ENCODE results near the gene NEDD4L.

NEDD4L gene

DNA sequence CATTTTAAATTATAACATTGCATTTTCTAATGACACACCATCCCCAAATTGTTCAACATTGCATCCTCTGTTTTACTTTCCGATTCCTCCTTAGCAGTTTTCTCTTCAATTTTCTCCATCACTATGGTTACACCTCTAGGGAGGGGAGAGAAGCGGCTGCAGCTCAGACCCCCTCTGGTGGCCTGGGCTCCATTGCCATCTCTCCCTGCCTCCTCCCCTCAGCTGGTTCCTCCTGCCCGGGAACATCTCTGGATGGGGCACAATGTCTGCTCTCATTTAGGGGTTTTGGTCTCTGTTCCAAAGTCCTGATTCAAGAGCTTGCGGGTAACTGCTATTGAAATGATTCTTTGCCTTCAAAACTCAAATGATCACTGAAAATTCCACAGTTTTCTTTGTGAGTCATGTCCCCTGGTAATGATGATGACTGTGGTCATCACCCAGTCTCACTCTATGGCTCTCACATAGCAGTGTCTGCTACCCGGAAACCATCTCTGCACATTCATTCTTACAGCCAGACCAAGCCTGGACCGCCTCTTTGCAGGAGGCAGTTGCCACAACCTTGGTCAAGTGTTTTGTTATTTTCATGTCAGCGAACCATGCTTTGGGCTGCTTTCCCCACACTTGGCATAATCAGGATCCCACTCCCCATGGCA is 321.0 kb downstream of the NEDD4L start:
- TF ChIP-seq, protein P1, sequence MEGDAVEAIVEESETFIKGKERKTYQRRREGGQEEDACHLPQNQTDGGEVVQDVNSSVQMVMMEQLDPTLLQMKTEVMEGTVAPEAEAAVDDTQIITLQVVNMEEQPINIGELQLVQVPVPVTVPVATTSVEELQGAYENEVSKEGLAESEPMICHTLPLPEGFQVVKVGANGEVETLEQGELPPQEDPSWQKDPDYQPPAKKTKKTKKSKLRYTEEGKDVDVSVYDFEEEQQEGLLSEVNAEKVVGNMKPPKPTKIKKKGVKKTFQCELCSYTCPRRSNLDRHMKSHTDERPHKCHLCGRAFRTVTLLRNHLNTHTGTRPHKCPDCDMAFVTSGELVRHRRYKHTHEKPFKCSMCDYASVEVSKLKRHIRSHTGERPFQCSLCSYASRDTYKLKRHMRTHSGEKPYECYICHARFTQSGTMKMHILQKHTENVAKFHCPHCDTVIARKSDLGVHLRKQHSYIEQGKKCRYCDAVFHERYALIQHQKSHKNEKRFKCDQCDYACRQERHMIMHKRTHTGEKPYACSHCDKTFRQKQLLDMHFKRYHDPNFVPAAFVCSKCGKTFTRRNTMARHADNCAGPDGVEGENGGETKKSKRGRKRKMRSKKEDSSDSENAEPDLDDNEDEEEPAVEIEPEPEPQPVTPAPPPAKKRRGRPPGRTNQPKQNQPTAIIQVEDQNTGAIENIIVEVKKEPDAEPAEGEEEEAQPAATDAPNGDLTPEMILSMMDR (IDR thresholded peaks at IDR 0.05; ENCODE audit: low read depth, low read length): no peak

DNA sequence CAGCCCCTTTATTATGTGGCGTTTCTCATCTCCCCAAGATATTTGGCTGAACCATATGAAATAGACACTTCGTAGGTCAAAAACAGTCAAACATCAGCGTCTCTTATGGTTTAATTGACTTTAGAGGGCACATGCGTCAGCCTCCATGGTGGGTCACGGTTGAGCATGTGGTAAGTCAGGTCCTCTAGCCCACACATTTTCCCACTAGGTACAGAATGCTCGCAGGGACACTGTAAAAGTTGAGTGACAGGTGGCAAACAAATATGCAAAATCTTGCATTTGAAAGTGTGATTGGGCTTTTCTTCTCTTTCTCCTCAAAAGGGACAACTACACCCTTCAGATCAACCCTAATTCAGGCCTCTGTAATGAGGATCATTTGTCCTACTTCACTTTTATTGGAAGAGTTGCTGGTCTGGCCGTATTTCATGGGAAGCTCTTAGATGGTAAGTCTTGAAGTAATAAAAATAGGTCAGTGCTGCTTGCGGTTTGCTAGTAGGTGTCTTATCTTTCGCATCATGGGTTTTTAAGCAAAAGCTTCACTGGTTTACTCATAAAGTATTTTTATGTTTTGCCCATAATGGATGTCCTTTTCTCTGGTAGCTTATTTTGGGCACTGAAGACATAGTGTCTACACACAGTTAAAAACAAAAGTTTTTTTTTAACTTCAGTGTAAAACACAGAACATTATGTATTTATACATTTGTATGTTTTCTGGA is 323.6 kb downstream of the NEDD4L start:
- TF ChIP-seq, protein P1 (IDR thresholded peaks at IDR 0.05; ENCODE audit: low read depth, low read length): no peak
- no peak overlapping the region for H3K4me3 ChIP-seq (ENCODE audit: low read depth, low read length)
- no peaks in the 10 kb centered on the region for H3K4me1 ChIP-seq
- no peaks in the 10 kb centered on the region for H3K27me3 ChIP-seq
- H3K36me3 ChIP-seq: no peaks in the 10 kb centered on the region
- no peaks in the 10 kb centered on the region for H3K9me3 ChIP-seq
- DNase-seq: no peak

More for the DNA sequence above, 321.0 kb downstream of the NEDD4L start:
- Histone ChIP-seq H3K4me1 (no peaks in the 10 kb centered on the region), H3K36me3 (no peaks in the 10 kb centered on the region), H3K27me3 (no peaks in the 10 kb centered on the region), H3K4me3 (ENCODE audit: low read depth, low read length) (no peak overlapping the region), H3K9me3 (no peaks in the 10 kb centered on the region)
- no peak for DNase-seq

DNA sequence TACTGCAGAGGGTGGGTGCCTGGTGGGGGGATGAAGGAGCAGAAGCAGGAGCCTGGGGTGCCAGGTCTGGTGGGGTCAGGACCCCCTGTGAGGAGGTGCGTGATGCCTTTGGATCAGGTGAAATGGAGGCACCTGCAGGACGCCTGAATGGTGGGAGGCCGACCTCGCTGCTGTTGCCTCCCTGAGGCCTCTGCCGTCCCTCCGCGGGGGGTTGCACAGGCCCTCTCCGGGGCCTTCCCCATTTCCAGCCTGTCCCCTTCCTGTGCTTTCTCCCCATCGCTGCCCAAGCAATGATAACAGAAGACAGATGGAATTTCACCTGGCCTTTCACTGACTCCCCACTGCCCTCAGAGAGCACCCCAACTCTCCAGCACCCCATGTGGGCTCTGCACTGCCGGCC is 325.6 kb downstream of the NEDD4L start:
- H3K36me3 ChIP-seq: no peaks in the 10 kb centered on the region
- no peak overlapping the region for H3K4me3 ChIP-seq (ENCODE audit: low read depth, low read length)
- DNase-seq: no peak
- TF ChIP-seq, protein P1 (IDR thresholded peaks at IDR 0.05; ENCODE audit: low read depth, low read length): no peak
- H3K9me3 ChIP-seq: no peaks in the 10 kb centered on the region
- H3K4me1 ChIP-seq: no peaks in the 10 kb centered on the region
- H3K27me3 ChIP-seq: no peaks in the 10 kb centered on the region

DNA sequence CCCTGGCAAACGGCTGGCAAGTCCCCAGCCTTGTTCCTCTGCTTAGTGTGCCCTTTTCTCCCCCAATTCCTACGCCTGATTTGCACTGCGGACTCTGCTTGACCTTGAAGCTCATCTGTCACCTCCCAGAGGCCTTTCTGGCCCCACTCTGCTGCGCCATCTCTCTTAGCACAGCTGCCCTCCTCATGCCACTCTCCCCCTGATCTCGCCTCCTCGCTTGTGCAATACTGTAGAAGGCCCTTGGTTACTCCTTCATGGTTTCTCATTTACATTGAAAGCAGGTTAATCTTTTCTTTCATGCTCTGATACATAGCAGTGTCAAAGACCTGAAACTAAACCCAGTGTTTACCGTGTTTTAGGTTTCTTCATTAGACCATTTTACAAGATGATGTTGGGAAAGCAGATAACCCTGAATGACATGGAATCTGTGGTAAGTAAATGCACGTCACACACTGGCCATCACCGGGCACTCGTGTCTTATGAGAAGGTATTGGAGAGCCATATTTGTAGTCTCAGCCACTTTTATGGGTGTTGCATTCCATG is 326.1 kb downstream of the NEDD4L start:
- TF ChIP-seq, protein P1 (IDR thresholded peaks at IDR 0.05; ENCODE audit: low read depth, low read length): no peak
- no peak for DNase-seq
- Histone ChIP-seq H3K27me3 (no peaks in the 10 kb centered on the region), H3K36me3 (no peaks in the 10 kb centered on the region), H3K4me1 (no peaks in the 10 kb centered on the region), H3K4me3 (ENCODE audit: low read depth, low read length) (no peak overlapping the region), H3K9me3 (no peaks in the 10 kb centered on the region)

DNA sequence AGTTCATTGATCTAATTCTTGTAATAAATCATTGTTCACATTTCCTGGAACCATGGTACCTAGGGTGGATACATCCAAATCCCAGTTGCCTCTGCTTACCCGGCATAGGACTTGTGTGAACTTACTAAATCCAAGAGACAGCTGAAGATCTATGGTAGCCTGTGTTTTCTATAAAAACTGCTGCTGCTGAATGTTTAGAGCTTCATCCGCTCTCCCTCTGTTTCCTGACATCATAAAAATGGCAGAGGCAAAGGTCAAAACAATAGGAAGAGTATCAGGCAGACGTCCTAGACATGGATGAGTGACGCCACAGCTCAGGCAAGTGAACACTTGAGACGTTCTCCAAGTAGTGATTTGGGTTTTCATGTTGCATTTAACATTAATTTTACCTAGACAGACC is 326.6 kb downstream of the NEDD4L start:
- Histone ChIP-seq H3K9me3 (no peaks in the 10 kb centered on the region), H3K36me3 (no peaks in the 10 kb centered on the region), H3K4me1 (no peaks in the 10 kb centered on the region), H3K27me3 (no peaks in the 10 kb centered on the region), H3K4me3 (ENCODE audit: low read depth, low read length) (no peak overlapping the region)
- no peak for DNase-seq
- TF ChIP-seq, protein P1 (IDR thresholded peaks at IDR 0.05; ENCODE audit: low read depth, low read length): no peak

DNA sequence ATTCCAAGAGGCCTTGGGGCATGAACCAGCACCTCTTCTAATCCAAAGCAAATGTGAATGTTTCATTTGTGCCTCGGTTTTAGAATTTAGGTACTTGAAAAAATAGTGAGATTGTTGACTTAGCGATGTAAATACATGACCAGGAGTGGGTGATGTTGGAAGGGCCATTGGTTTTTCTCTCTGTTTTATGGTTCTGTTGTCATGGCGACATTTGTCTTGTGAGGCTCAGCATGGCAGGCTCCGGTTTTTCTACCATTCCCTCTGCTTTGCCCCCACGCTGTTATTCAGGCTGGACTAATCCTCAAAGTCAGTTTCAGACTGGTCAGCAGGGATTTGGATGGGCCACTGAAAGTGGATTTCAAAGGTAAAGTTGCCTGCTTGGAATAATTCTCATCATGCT is 329.5 kb downstream of the NEDD4L start:
- Histone ChIP-seq H3K9me3 (no peaks in the 10 kb centered on the region), H3K4me1 (no peaks in the 10 kb centered on the region), H3K36me3 (no peaks in the 10 kb centered on the region), H3K4me3 (ENCODE audit: low read depth, low read length) (no peak overlapping the region), H3K27me3 (no peaks in the 10 kb centered on the region)
- TF ChIP-seq, protein P1 (IDR thresholded peaks at IDR 0.05; ENCODE audit: low read depth, low read length): no peak
- DNase-seq: no peak
